ENCODE measurements around the gene CACNG3.

GRCh38 chr16:24281466-24281865 lies 25.3 kb downstream of the CACNG3 start:
- TF ChIP-seq RAD21 (IDR thresholded peaks at IDR 0.05; ENCODE audit: low read depth) = no peak
- TF ChIP-seq CEBPB (IDR thresholded peaks at IDR 0.05) = no peak
- no peak for TF ChIP-seq NFIC (IDR thresholded peaks at IDR 0.05)
- TF ChIP-seq, protein P1, sequence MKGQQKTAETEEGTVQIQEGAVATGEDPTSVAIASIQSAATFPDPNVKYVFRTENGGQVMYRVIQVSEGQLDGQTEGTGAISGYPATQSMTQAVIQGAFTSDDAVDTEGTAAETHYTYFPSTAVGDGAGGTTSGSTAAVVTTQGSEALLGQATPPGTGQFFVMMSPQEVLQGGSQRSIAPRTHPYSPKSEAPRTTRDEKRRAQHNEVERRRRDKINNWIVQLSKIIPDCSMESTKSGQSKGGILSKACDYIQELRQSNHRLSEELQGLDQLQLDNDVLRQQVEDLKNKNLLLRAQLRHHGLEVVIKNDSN (IDR thresholded peaks at IDR 0.05) = no peak
